ENCODE results near the gene C16orf86. TPM values are rescaled to one million over a fixed set of nuclear protein-coding genes. Genes with fewer than 3 reads are reported as not detected.

Gene C16orf86
- total and polyA plus RNA-seq, 2 of the 8 experiments (the other 6 are each of a cell fraction or from before 2014, with no cell fraction given), result 1.4 to 2.3 TPM

- 81% methylated on average over 10 of the region's 10 CpGs; no CpG with 5 or more reads in 1 of the 2 experiments for WGBS, 2 experiments (ENCODE audit: extremely low coverage in 1 of 2, insufficient coverage in 1 of 2, insufficient read length in 1 of 2, insufficient replicate concordance in 2 of 2, low coverage in 1 of 2, low lambda C conversion rate in 2 of 2, missing lambda C conversion rate in 1 of 2)
- H3K18ac ChIP-seq (ENCODE audit: extremely low read depth, low read length), result no peak overlapping the region
- no peak overlapping the region for H4K91ac ChIP-seq (replicated peaks; ENCODE audit: insufficient read length, low read length)
- no peak overlapping the region for H2BK120ac ChIP-seq (replicated peaks; ENCODE audit: low read depth, low read length)
- no peak overlapping the region for H3K9ac ChIP-seq (replicated peaks in 1 of 4; ENCODE audit: extremely low read depth in 1 of 4, low read depth in 3 of 4, low read length in 3 of 4)
- TF ChIP-seq SP2 (IDR thresholded peaks at IDR 0.05; ENCODE audit: low read length), result no peak
- TF ChIP-seq ATF3 (IDR thresholded peaks at IDR 0.05; ENCODE audit: insufficient read depth, low read depth, low read length), result no peak
- no peak for TF ChIP-seq BACH1 (IDR thresholded peaks at IDR 0.05; ENCODE audit: low read length)
- TF ChIP-seq CREB1 (IDR thresholded peaks at IDR 0.05), result no peak
- no peak for TF ChIP-seq CBX5 (IDR thresholded peaks at IDR 0.05; ENCODE audit: low read depth, low read length)
- no peak for TF ChIP-seq KDM4A (IDR thresholded peaks at IDR 0.05; ENCODE audit: low read depth, low read length, severe bottlenecking)
- no peak for TF ChIP-seq GTF2F1 (IDR thresholded peaks at IDR 0.05; ENCODE audit: borderline replicate concordance, low read depth, low read length)
- no peak for TF ChIP-seq SIX5 (IDR thresholded peaks at IDR 0.05; ENCODE audit: low read depth, low read length)
- no peak for TF ChIP-seq NRF1 (IDR thresholded peaks at IDR 0.05; ENCODE audit: low read depth, low read length)
- no peak for TF ChIP-seq POLR2AphosphoS5 (IDR thresholded peaks at IDR 0.05; ENCODE audit: low read depth, low read length)
- TF ChIP-seq GABPA (IDR thresholded peaks at IDR 0.05; ENCODE audit: borderline replicate concordance, insufficient read depth, low read length), result no peak
- no peaks in the 10 kb centered on the region for H3K79me1 ChIP-seq (ENCODE audit: low read depth, low read length)
- H2BK15ac ChIP-seq (ENCODE audit: low read length), result no peak overlapping the region
- H3K23me2 ChIP-seq (ENCODE audit: low read depth, low read length), result peaks cover 6% of the 10 kb centered on the region; the same call in 1 of the 2 replicates
- H3K4ac ChIP-seq (replicated peaks; ENCODE audit: insufficient read length, low read depth, low read length), result no peak overlapping the region
- 0 out of 2 replicates have a peak overlapping the region, but pooled peaks have one; percentile 13 for H2BK20ac ChIP-seq (ENCODE audit: low read length)
- H4K5ac ChIP-seq (ENCODE audit: insufficient read length, low read depth, low read length), result no peak overlapping the region
- H3K27ac ChIP-seq (ENCODE audit: low read depth, low read length), result no peak overlapping the region
- H2AK5ac ChIP-seq (ENCODE audit: low read depth, low read length), result no peak overlapping the region
- H2BK12ac ChIP-seq (ENCODE audit: low read depth, low read length), result no peak overlapping the region
- peaks cover 0 to 9% (median 2%) of the 10 kb centered on the region in 4 experiments; a peak in 5 of 7 replicates for H3K4me1 ChIP-seq (replicated peaks in 1 of 4; ENCODE audit: control insufficient read depth in 3 of 4, insufficient read depth in 4 of 4, low read length in 3 of 4)
- DNase-seq (ENCODE audit: low read depth in 1 of 2, low spot score in 2 of 2), result no peak
- CTCF ChIA-PET (ENCODE audit: partially characterized antibody), result interaction anchor here (0.6 to 18.0 kb wide), 18 partner anchors 9 to 201 kb away, joined by 3 to 202 read pairs (median 4); partner anchors contain the start of genes ACD, C16orf86, CTCF and ENKD1
- FAIRE-seq, result no peak
- peaks cover 4 to 20% (median 12%) of the 10 kb centered on the region in 4 experiments; a peak in 7 of 8 replicates for H3K36me3 ChIP-seq (ENCODE audit: control insufficient read depth in 2 of 4, insufficient read depth in 4 of 4, low read length in 3 of 4)
- H2BK5ac ChIP-seq (ENCODE audit: low read depth, low read length), result no peak overlapping the region
- no peak overlapping the region for H3K56ac ChIP-seq (replicated peaks; ENCODE audit: insufficient read length, low read depth, low read length)
- peaks cover 0 to 1% of the 10 kb centered on the region in 2 experiments for H4K20me1 ChIP-seq (replicated peaks in 1 of 2; ENCODE audit: control insufficient read depth in 1 of 2, insufficient read depth in 2 of 2, low read length in 2 of 2)
- H2AFZ ChIP-seq (ENCODE audit: low read length), result no peak overlapping the region
- no peaks in the 10 kb centered on the region for H3K9me3 ChIP-seq (ENCODE audit: insufficient read depth in 2 of 2, low read depth in 1 of 2, low read length in 1 of 2)
- H3K4me2 ChIP-seq (ENCODE audit: insufficient read depth in 1 of 2, low read depth in 2 of 2, low read length in 2 of 2), result no peak overlapping the region
- H3K14ac ChIP-seq (ENCODE audit: insufficient read length), result no peak overlapping the region
- no peak overlapping the region for H3K23ac ChIP-seq (ENCODE audit: insufficient read length)
- no peak overlapping the region; the same call in 1 of the 2 replicates for H4K8ac ChIP-seq (ENCODE audit: extremely low read depth, insufficient read depth, low read length)
- POLR2A ChIA-PET (ENCODE audit: partially characterized antibody), result interaction anchor here (0.8 to 4.5 kb wide), 11 partner anchors 44 to 203 kb away, joined by 3 to 27 read pairs (median 3); partner anchors contain the start of gene CTCF
- H3K4me3 ChIP-seq (ENCODE audit: extremely low read depth in 1 of 4, insufficient read depth in 2 of 4, low read depth in 3 of 4, low read length in 4 of 4), result no peak overlapping the region
- no peaks in the 10 kb centered on the region for H3K79me2 ChIP-seq (ENCODE audit: control insufficient read depth in 1 of 2, insufficient read depth in 2 of 2, low read length in 2 of 2)
- peaks cover 0 to 11% (median 6%) of the 10 kb centered on the region in 4 experiments; a peak in 4 of 7 replicates for H3K27me3 ChIP-seq (replicated peaks in 1 of 4; ENCODE audit: control insufficient read depth in 3 of 4, extremely low read depth in 1 of 4, insufficient read depth in 3 of 4, low read length in 3 of 4)
Measured at GRCh38 chr16:67641779-67642708, 24.6 kb upstream of the C16orf86 start.

Data from H1 (cell line).